GM12892 (cell line): Measurements from ENCODE around the gene KLF3.

Experiments used
- POLR2A ChIP-seq: IDR thresholded peaks from 2 replicates; pipeline ENCODE4 v1.6.1; 2011; ENCODE audit warnings: low read depth, low read length, control low read depth
- POLR2AphosphoS5 ChIP-seq: IDR thresholded peaks from 2 replicates; pipeline ENCODE4 v1.6.1; 2011; ENCODE audit warnings: low read depth, low read length, control low read depth
- TAF1 ChIP-seq: IDR thresholded peaks from 2 replicates; pipeline ENCODE4 v1.6.1; 2011; ENCODE audit warnings: low read depth, mild to moderate bottlenecking, control low read depth, low read length, borderline replicate concordance

GRCh38 chr4:38673130-38673978 is 9.4 kb downstream of the KLF3 start:
- TF ChIP-seq TAF1 (no peak), POLR2A (no peak), POLR2AphosphoS5 (no peak)
